Mesodermal cell (in vitro differentiated cells): Measurements from ENCODE around the gene RC3H1.
"Not testable (repeated sequence)": the region's sequence is repeated elsewhere in the genome, so short reads cannot be mapped to it uniquely, and the experiment has no call there.

Experiments used
- H3K27ac ChIP-seq: 2 replicates; pipeline ENCODE4 v1.7.0; 2013; ENCODE audit warnings: mild to moderate bottlenecking, low read depth, low read length, moderate library complexity; ENCODE audit not compliant: severe bottlenecking
- H3K36me3 ChIP-seq: 2 replicates; pipeline ENCODE4 v1.7.1; 2013; ENCODE audit warnings: mild to moderate bottlenecking, low read length, moderate library complexity; ENCODE audit not compliant: control insufficient read depth, insufficient read depth
- H3K4me1 ChIP-seq: one replicate; pipeline ENCODE4 v1.7.1; 2013; ENCODE audit warnings: mild to moderate bottlenecking, low read length; ENCODE audit not compliant: insufficient read depth, control insufficient read depth, poor library complexity, severe bottlenecking
- H3K4me3 ChIP-seq: 2 replicates; pipeline ENCODE4 v1.7.0; 2013; ENCODE audit warnings: low read length, control low read depth, mild to moderate bottlenecking; ENCODE audit not compliant: insufficient read depth, poor library complexity, severe bottlenecking; ENCODE audit errors: extremely low read depth
- H3K9me3 ChIP-seq: 2 replicates; pipeline ENCODE4 v1.7.1; 2013; ENCODE audit warnings: mild to moderate bottlenecking, low read length, moderate library complexity; ENCODE audit not compliant: control insufficient read depth
- WGBS, 2 experiments: methylation state at CpG; one replicate each; pipeline ENCODE4 v1.1.5; 2013; ENCODE audit warnings: missing lambda C conversion rate in 2 of 2; ENCODE audit not compliant: insufficient coverage in 2 of 2; 5-methylcytosine and 5-hydroxymethylcytosine counted together

The RC3H1 gene

GRCh38 chr1:174001573-174001972 is 20.6 kb downstream of the RC3H1 start:
- peaks cover 18% of the 10 kb centered on the region for H3K36me3 ChIP-seq
- no peak overlapping the region for H3K27ac ChIP-seq
- H3K4me1 ChIP-seq = no peaks in the 10 kb centered on the region
- no peak overlapping the region for H3K4me3 ChIP-seq
- H3K9me3 ChIP-seq = no peaks in the 10 kb centered on the region
- WGBS, 2 experiments = 36 to 83% methylated on average over 1 of the region's 3 CpGs

- Histone ChIP-seq H3K27ac (no peak overlapping the region), H3K36me3 (peaks cover 9% of the 10 kb centered on the region), H3K4me1 (no peaks in the 10 kb centered on the region), H3K9me3 (no peaks in the 10 kb centered on the region), H3K4me3 (no peak overlapping the region)
- 83% methylated on average over 1 of the region's 3 CpGs; no CpG with 5 or more reads in 1 of the 2 experiments for WGBS, 2 experiments
These were observed 21.8 kb downstream of the RC3H1 start for GRCh38 chr1:174000371-174000770.

- Histone ChIP-seq H3K27ac (no peak overlapping the region), H3K4me1 (no peaks in the 10 kb centered on the region), H3K36me3 (peaks cover 25% of the 10 kb centered on the region), H3K4me3 (no peak overlapping the region), H3K9me3 (no peaks in the 10 kb centered on the region)
- 78% methylated on average over 1 of the region's 1 CpG; no CpG with 5 or more reads in 1 of the 2 experiments for WGBS, 2 experiments
These were observed 24.4 kb downstream of the RC3H1 start for GRCh38 chr1:173997791-173998190.

GRCh38 chr1:173996995-173997394 is 25.2 kb downstream of the RC3H1 start:
- no peak overlapping the region for H3K27ac ChIP-seq

GRCh38 chr1:173995475-173995874 is 26.7 kb downstream of the RC3H1 start:
- H3K27ac ChIP-seq = no peak overlapping the region
- H3K9me3 ChIP-seq = no peaks in the 10 kb centered on the region
- H3K4me3 ChIP-seq = no peak overlapping the region
- H3K36me3 ChIP-seq = peaks cover 40% of the 10 kb centered on the region
- no peaks in the 10 kb centered on the region for H3K4me1 ChIP-seq

More at GRCh38 chr1:173996995-173997394, 25.2 kb downstream of the RC3H1 start:
- Histone ChIP-seq H3K36me3 (peaks cover 33% of the 10 kb centered on the region), H3K9me3 (no peaks in the 10 kb centered on the region), H3K4me3 (no peak overlapping the region), H3K4me1 (no peaks in the 10 kb centered on the region)
- WGBS, 2 experiments = 100% methylated on average over 2 of the region's 5 CpGs

- not testable (repeated sequence) for H3K27ac ChIP-seq, H3K4me3 ChIP-seq, H3K4me1 ChIP-seq, H3K9me3 ChIP-seq
- H3K36me3 ChIP-seq = peaks cover 50% of the 10 kb centered on the region
- WGBS, 2 experiments = 100% methylated on average over 2 of the region's 11 CpGs; no CpG with 5 or more reads in 1 of the 2 experiments
These were observed 28.2 kb downstream of the RC3H1 start for GRCh38 chr1:173993948-173994347.

- H3K27ac ChIP-seq = no peak overlapping the region
- no peaks in the 10 kb centered on the region for H3K4me1 ChIP-seq
- H3K4me3 ChIP-seq = no peak overlapping the region
- peaks cover 62% of the 10 kb centered on the region for H3K36me3 ChIP-seq
- H3K9me3 ChIP-seq = no peaks in the 10 kb centered on the region
These were observed 34.1 kb downstream of the RC3H1 start for GRCh38 chr1:173988068-173988467.

- H3K9me3 ChIP-seq = no peaks in the 10 kb centered on the region
- H3K4me1 ChIP-seq = no peaks in the 10 kb centered on the region
- WGBS, 2 experiments = no CpG with 5 or more reads among the region's 3 CpGs
- H3K27ac ChIP-seq = no peak overlapping the region
- H3K4me3 ChIP-seq = no peak overlapping the region
- peaks cover 56% of the 10 kb centered on the region for H3K36me3 ChIP-seq
These were observed 35.2 kb downstream of the RC3H1 start for GRCh38 chr1:173986951-173987350.

GRCh38 chr1:173970252-173970651 is 51.9 kb downstream of the RC3H1 start:
- Histone ChIP-seq H3K36me3 (peaks cover 79% of the 10 kb centered on the region), H3K9me3 (no peaks in the 10 kb centered on the region), H3K4me3 (no peak overlapping the region), H3K27ac (no peak overlapping the region), H3K4me1 (no peaks in the 10 kb centered on the region)
- WGBS, 2 experiments = 86% methylated on average over 1 of the region's 3 CpGs; no CpG with 5 or more reads in 1 of the 2 experiments

- not testable (repeated sequence) for H3K4me3 ChIP-seq, H3K9me3 ChIP-seq, H3K27ac ChIP-seq, H3K4me1 ChIP-seq
- H3K36me3 ChIP-seq = peaks cover 75% of the 10 kb centered on the region
- WGBS, 2 experiments = 91 to 97% methylated on average over 5 of the region's 5 CpGs
These were observed 56.3 kb downstream of the RC3H1 start for GRCh38 chr1:173965896-173966295.

GRCh38 chr1:173963477-173963876 is 58.7 kb downstream of the RC3H1 start:
- Histone ChIP-seq H3K36me3 (peaks cover 77% of the 10 kb centered on the region), H3K27ac (no peak overlapping the region), H3K4me3 (no peak overlapping the region), H3K4me1 (no peaks in the 10 kb centered on the region), H3K9me3 (no peaks in the 10 kb centered on the region)
- no CpG with 5 or more reads among the region's 1 CpG for WGBS, 2 experiments
